AG08395 (cell line): Measurements from ENCODE around the gene GLIPR1.
A peak's percentile ranks its signal among the peaks of the same experiment; 100 is the strongest.
"Not testable (repeated sequence)": the region's sequence is repeated elsewhere in the genome, so short reads cannot be mapped to it uniquely, and the experiment has no call there.

Experiments used
- DNase-seq: peaks from one replicate; pipeline ENCODE4 v3.0.0; 2012; ENCODE audit warnings: mixed read lengths, low spot score

GLIPR1 gene

DNA sequence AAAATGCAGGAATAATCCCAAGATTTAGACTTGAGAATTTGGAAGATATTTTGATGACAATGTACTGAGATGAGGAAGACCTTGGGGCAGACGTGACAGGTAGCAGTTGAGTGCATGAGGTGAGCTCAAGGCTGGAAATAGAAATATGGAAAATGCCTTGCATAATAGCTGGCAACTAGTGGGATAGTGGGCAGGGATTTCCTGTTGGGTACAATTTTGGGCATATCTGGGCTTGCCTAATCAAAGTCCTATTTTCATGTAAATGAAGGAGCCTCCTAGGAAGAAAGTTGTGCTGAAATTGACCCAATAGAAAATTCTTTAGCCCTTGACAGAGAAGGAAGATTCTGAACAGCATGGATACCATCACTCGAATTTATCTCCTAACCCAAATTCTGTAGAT, 6.4 kb upstream of the GLIPR1 start:
- DNase-seq: no peak

DNA sequence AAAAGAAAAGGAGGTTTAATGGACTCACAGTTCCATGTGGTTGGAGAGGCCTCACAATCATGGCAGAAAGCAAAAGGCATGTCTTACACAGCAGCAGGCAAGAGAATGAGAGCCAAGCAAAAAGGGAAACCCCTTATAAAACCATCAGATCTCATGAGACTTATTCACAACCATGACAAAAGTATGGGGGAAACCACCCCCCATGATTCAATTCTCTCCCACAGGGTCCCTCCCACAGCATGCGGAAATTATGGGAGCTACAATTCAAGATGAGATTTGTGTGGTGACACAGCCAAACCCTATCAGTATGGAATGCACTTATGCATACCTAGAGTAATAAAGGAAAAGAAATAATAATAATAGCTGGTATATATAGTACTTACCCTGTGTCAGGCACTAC, 4.5 kb upstream of the GLIPR1 start:
- DNase-seq: no peak

DNA sequence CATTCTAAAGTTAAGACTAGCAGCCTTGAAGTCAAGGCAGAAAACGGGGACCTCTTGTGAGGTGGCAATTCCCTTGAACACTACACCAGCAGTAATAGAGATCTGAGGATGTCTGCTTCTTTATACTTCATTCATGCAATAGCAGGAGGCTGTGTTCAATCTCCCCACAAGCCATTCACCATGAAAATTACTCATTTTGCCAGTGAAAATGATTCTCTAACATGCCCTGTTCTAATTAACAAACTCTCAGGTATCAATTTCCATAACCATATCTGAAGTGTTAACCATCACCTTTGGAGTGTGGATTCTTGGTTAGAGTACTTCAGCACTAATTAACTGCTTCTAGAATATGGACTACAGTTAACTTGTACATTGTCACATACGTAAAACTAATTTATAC, 3.4 kb upstream of the GLIPR1 start:
- DNase-seq: no peak

DNA sequence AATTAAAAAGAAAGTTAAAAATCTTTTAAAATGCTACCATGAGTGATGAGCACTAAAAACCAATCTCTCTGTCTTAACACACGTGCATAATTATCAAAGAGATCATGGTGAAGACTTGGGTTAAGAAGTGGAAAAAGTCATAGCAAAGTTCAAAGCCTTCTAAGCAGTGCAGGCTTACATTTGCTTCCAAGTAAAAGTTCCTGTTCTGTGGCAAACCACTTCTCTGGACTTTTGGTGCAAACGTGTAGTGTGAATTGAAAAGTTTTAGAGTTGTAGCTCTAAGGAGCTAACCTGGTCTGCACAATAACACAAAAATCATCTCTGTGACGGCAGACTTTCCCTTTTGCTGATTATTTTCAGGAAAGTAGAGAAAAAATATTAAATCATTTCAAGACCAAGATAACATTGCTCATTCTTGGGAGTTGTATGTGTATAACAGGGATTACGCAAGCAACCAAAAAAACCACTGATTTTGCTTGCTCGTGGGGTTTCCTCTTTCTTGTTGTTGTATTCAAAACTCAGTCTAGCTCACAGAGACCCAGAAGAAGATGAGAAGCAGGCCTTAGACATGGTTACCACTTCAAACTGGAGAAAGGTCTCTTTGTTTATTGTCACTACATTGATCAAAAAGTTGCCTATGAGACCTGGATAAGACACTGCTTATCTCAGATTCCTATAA, 2.3 kb upstream of the GLIPR1 start:
- DNase-seq: peak; percentile 44

DNA sequence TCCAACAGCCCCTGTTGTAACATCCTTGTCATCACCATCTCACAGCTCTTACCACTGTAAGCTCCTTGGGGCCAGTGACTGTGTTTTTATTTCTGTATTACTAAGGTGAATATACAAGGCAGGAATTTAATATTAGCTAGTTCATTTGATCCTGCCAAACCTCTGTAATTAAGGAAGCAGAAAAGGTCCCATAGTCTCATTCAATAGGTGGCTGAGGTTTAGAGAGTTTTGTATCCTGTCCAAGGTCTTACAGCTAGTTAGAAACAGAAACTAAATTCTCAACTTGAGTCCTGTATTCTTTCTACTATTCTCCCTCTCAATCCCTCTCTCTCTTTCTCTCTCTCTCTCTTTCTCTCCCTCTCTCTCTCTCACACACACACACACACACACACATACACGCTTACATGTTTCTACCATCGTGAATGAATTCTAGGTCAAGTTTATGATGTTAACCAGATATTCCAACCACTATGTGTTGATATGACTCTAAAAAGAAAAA, 543 bp upstream of the GLIPR1 start:
- DNase-seq: peak; percentile 30

DNA sequence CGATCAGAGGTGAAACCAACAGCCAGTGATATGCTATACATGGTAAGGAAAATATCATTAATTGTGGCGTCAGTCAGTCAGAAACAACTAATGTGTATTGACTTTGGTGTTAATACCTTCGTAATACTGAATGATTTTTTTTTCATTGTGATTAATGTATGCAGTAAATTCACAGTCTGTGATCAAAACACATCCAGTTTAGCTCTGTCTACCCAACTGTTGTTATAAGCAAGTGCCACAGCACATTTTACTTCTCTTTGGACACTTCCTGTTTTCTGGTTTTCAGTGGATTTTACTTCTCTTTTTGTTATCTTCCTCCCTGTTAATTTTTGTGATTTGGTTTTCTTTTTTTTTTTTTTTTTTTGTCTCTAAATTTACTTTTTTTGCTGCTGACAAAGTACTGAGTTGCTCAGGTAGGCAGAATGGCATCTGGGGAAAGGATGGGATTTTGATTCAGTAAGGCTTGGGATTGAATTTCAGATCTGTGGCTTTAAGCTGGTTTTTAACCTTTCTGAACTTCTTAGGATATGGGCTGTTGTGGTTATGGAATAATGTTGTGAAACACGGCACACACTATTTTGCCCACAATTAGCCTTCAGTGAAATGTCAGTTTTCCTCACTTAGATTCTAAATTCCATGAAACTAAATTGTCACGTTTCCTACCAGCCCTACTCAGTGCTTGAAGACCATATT, 604 bp downstream of the GLIPR1 start:
- no peak for DNase-seq

DNA sequence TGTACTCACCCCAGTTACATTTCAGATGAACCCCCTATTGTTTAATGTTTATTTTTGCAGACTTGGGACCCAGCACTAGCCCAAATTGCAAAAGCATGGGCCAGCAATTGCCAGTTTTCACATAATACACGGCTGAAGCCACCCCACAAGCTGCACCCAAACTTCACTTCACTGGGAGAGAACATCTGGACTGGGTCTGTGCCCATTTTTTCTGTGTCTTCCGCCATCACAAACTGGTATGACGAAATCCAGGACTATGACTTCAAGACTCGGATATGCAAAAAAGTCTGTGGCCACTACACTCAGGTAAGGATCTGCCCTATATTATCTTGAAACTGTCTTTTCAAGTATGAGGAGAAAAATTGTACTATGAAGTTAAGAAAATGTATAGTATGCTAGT, 1.2 kb downstream of the GLIPR1 start:
- DNase-seq: peak; percentile 33

DNA sequence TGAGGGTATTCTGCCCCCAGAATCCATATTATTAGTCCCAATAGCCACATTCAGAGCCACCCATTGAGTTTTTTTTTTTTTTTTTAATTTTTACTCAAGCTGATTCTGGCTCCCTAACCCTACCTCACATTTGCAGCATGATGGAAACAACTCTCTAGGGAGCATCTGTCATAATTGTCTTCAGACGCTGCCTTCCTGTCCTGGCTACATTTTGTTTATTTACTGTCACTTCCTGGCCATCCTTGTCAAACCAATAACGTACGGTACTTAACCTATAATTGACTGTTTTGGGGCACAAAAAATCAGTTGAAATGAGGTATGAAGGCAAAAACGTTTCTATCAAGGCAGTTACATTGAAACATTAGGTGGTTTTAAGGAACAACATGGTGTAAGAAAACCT, 2.1 kb downstream of the GLIPR1 start:
- no peak for DNase-seq

DNA sequence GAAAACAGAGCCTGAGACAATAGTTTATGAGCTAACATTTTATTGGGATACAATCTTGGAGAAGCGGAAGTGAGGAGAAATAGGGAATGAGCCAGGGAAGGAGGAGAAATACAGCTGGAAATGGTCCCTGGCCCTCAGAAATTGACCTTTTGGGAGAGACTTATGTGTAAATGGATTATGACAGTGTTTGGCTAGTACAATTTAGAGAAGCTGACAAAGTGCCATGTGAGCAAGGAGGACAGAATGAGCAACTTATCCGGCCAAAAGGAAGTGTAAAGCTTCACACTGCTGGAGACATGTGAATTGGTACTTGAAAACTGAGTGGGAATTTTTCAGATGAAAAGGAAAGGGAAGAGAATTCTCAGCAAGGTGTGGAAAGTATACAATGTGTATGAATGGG, 2.9 kb downstream of the GLIPR1 start:
- no peak for DNase-seq

DNA sequence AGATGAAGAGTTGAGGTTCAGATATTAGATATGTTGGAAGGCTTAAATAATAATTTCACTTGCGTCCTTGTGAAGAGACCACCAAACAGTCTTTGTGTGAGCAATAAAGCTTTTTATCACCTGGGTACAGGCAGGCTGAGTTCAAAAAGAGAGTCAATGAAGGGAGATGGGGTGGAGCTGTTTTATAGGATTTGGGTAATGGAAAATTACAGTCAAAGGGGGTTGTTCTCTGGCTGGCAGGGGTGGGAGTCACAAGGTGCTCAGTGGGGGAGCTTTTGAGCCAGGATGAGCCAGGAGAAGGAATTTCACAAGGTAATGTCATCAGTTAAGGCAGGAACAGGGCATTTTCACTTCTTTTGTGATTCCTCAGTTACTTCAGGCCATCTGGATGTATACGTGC, 3.9 kb downstream of the GLIPR1 start:
- DNase-seq: not testable (repeated sequence)

DNA sequence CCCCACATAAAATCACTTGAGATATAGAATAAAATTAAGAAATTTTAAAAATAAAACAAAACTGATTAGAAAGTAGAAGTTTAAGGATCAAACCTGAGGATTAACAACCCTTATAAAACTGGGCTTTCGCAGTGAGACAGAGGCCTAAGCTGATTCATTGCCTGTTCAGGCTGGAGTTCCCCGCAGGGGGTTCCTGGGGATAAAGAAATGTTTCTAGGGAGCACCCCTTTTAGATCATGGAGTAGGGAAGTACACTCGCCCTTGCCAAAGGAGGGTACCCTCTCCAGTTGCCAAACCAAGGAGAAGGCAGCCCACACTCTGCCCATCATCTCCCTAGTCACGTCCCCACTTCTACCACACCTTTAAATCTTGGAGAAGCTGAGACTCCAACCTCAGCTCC, 6.8 kb downstream of the GLIPR1 start:
- no peak for DNase-seq

DNA sequence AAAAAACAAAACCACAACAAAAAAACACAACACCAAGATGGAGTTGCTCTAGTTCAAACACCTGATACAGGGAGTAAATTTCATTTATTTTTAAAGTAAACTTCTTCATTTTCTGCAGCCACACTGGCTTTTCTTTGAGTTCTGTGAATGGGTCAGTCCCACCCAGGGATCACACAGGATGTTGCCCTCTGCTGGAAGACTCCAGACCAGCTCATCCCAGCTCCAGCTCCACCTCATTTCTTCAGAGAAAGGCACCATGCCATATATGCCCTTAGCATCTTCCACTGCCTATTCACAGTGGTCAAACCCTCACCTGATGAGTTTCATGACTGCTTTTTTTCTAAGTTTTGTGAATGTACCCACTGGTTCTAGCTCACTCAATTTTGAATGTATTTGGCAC, 8.0 kb downstream of the GLIPR1 start:
- DNase-seq: peak; percentile 68

DNA sequence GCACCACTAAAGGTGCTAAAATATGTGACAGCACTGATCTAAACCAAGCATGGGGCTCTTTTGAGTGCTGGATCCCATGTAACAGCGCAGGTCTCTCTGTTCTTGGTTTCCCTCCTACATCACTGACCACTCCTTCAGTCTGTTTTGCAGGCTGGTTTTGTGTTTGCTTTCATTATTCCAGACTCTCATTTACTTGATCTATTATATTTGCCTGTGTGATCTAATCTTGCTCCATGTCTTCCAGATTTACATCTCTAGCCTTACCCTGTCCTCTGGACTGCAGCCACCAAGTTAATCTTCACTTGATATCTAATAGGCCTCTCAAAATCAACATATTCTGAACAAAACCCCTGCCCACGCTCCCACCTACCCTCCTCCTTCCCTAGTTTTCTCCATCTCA, 8.6 kb downstream of the GLIPR1 start:
- no peak for DNase-seq

DNA sequence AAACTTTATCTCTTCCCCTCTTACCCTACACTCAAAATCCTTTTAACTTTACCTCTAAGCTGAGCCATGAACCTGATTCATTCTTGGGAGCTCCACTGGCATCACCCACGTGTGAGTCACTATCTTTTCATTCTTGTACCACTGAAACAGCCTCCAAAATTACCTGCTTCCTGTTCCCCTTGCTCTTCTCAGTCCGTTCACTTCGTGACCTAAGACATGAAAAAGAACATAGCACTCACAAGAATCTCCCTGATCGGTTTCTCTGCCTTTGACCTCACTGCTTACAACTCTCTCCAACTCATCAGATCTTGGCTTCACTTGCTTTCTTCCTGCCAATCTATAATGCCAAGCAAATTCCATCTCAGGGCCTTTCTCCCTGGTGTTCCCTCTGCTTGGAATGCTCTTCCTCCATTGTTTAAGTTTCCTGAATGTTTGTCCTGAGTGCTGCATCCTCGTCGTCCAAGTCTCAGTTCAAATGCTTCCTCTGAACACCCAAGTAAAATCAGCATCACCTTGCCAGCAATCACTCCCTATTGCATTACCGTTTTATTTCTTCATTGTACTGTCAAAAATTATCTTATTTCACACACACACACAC, 9.2 kb downstream of the GLIPR1 start:
- DNase-seq: peak; percentile 31

DNA sequence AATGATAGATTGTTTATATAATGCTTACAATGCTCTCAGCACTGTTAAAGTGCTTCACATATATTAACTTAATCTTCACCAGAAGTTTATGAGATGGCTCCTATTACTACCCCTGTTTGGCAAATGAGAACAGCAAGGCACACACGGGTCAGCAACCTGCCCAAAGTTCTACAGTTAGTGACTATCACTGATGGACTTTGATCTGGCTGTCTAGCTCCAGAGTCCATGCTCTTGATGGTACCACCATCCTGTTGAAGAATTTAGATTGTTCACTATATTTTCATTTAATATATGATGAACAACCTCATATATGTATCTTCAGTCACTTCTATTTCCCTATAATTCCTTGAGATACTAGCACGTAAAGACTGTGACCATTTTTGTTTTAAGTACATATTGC, 10.6 kb downstream of the GLIPR1 start:
- DNase-seq: no peak

DNA sequence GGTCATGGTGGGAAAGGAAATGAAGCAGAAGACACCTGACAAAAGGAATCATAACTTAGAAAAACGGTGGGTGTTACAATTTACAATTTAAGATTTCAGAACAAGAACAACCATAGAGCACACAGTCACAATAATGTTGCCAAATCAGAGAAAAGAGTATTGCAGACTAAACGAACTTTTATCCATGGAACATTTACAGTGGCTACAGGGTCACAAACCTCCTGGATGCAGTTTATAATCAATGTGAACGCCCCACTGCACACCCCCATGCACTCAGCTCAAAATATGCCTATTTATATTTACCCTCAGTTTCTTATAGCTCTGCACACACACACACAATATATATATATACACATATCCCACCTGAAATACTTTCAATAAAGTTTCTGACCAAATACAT, 22.9 kb downstream of the GLIPR1 start:
- no peak for DNase-seq

DNA sequence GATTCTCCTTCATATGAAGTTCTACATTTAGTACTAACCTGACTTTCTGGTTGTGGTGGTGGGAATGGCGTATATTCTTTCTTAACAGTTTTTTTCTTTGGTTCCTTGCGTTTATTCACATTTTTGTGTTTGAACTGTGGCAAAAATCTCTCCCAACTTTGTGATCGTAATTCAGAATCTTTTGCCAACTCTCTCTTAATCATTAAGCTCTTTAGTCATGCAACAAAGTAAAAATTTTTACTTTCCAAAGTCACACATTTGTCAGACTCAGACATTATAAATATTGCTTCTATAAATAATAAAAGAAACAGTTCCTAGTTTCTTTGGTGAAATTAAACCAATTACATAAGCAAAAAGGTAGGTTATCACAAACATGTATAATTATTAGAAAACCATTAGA, 23.3 kb downstream of the GLIPR1 start:
- no peak for DNase-seq

DNA sequence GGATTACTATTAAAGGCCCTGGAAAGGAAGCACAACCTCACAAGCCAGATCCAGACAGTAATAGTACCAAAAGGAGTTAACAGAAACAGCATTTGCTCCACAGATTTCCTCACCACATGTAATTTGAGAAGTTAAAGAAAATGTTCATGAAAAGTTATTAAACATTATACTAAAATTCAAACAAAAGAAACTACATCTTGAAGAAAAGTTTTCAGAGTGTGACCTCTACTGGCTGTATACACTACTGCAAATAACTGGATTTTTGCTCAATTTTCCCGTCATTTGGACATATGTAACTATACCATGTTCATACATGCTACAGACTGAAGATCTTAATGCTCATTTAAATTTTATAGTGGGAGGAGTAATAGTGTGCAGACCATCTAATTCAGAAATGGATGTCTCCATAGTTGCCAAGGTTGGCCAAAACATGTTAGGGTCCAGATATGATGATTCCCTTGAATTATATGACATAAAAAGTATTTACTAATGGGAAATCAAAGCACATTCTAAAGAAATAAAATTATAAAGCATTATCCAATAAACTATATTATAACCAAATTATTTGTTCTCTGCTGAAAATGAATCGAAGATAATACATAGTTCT, 25.3 kb downstream of the GLIPR1 start:
- DNase-seq: no peak

DNA sequence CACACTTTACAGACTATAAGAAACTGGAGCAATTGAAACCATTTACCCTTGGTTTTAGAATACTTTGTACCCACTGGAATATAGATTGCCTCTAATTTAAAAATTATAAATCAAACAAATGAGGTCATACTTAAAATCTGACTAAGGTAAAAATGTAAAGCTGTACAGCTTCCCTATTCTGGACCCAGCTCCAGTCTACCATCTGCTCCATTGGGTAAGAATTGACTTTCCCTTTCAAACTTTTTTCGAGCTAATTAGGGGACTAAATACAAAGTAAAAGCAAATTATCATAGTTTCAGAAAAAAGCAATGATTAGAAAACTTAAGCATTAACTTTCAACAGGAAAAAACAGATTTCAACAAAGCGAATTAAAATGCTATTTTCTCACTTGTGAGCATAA, 26.5 kb downstream of the GLIPR1 start:
- no peak for DNase-seq

DNA sequence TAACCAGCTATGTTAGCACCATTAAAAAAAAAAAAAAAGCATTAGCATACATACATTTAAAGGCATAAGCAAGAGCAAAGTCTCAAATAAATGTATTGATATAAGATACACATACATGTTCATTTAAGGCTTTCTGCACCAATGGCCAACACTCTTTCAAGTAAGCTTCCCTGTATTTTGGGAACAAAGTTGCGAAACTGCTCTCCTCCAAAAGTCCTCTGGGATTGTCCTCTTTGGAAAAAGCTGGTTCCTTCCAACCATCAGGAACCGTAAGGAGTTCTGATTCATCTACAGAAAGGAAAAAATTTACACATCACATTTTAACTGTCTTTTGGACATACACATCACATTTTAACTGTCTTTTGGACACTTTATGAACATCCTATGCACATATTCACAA, 27.6 kb downstream of the GLIPR1 start:
- DNase-seq: no peak

DNA sequence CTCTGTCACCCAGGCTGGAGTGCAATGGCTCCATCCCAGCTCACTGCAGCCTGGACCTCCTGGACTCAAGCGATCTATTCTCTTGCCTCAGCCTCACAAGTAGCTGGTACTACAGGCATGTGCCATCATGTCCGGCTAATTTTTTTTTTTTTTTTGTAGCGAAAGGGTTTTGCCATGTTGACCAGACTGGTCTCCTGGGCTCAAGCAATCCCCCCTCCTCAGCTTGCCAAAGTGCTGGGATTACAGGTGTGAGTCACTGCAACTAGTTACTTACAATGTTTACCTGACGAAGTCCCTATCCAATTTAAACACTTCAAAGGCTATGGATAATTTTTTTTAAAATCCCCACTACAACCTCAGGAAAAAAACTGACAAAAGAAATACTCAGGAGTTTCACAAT, 29.1 kb downstream of the GLIPR1 start:
- DNase-seq: no peak

DNA sequence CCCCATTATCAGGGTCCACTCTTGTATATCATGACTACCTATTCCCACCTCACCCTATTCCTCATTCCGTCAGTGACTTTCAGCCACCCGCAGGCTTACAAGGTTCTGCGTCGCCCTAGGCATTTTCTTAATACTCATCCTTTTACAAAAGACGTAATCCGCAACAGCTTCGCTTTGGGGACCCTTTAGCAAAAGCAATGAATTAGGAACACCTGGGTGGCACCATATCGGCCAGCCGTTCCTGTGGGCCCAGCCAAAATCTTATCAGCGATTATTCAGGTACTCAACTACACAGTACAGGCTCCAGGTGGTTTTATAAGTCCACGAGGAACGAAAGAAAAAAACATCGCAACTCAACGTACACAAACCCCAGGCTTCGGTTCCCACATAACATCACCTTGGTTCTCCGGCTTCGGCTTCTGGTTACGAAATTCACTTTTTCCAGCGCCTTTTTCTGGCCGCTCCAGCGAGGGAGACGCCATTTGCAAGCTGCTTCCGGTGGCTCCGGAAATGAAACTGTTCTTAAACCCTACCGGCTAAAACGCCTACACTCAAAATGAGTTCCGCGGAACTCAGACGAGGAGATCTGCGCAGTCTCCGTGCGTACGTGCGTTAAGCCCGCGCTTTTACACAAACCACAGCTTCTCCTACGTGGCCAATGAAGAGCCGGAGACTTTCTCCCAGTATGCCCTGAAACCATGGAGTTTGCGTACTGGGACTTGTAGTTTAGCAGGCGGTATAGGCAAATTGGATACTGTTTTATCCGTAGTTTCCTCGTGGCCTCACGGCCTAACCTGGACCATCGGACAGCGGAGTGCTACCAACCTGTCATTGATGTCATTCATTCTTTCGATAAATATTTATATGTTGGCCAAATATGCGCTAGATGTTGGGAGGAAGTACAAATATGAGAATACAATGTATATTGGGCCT, 30.8 kb downstream of the GLIPR1 start, which contains the start of gene KRR1:
Gene KRR1, minus strand, starts transcription at position 494 of the 933 bp plus-strand sequence. Its CDS starts 12 bp downstream, at position 482.
- DNase-seq: peak; percentile 97
